HepG2 (cell line): ENCODE data around the gene NSG2. TPM values are rescaled to one million over a fixed set of nuclear protein-coding genes. Genes with fewer than 3 reads are reported as not detected.

Experiments used
- ATF7-NPFF ChIP-seq: sonication (generic); formaldehyde crosslinking; IDR thresholded peaks from 2 replicates; pipeline ENCODE4 v1.8.1; 2023; ENCODE audit warnings: mild to moderate bottlenecking, low read depth, missing genetic modification reagents, moderate library complexity
- CREBL2 ChIP-seq: sonication (generic); formaldehyde crosslinking; IDR thresholded peaks from 2 replicates; pipeline ENCODE4 v1.8.1; 2023; ENCODE audit warnings: missing genetic modification reagents, mild to moderate bottlenecking, borderline replicate concordance
- HIC2 ChIP-seq: sonication (generic); formaldehyde crosslinking; IDR thresholded peaks from 2 replicates; pipeline ENCODE4 v1.9.0; 2022; ENCODE audit warnings: low read depth, missing genetic modification reagents
- HNRNPH1 ChIP-seq: fragments of 200-400 bp; formaldehyde crosslinking; optimal IDR thresholded peaks from 2 replicates; pipeline ENCODE3; 2017; ENCODE audit warnings: mild to moderate bottlenecking, low read depth, low read length
- PAF1 ChIP-seq: IDR thresholded peaks from 2 replicates; pipeline ENCODE4 v1.6.1; 2016; ENCODE audit warnings: missing genetic modification reagents, missing compliant biosample characterization
- PHF21A ChIP-seq: sonication (generic); formaldehyde crosslinking; IDR thresholded peaks from 2 replicates; pipeline ENCODE4 v1.5.0; 2020; ENCODE audit warnings: mild to moderate bottlenecking, missing genetic modification reagents
- PHF5A ChIP-seq: IDR thresholded peaks from one replicate; pipeline ENCODE4 v1.6.1; 2018; ENCODE audit warnings: low read depth, missing genetic modification reagents; ENCODE audit not compliant: unreplicated experiment
- RFX1 ChIP-seq: fragments of 450-650 bp; IDR thresholded peaks from 2 replicates; pipeline ENCODE4 v1.6.1; 2017
- SIN3B ChIP-seq: fragments of 150-350 bp; IDR thresholded peaks from 2 replicates; pipeline ENCODE4 v1.6.1; 2014; ENCODE audit warnings: low read length
- TCF7 ChIP-seq: sonication (generic); IDR thresholded peaks from 2 replicates; pipeline ENCODE4 v1.6.1; 2016; ENCODE audit warnings: antibody characterized with exemption, low read depth
- THAP8 ChIP-seq: sonication (generic); formaldehyde crosslinking; IDR thresholded peaks from 2 replicates; pipeline ENCODE4 v1.5.1; 2020; ENCODE audit warnings: missing genetic modification reagents, mild to moderate bottlenecking, borderline replicate concordance
- ZNF20 ChIP-seq: sonication (generic); formaldehyde crosslinking; IDR thresholded peaks from 2 replicates; pipeline ENCODE4 v1.4.0; 2020; ENCODE audit warnings: mild to moderate bottlenecking, moderate library complexity, missing genetic modification reagents
- ZNF407 ChIP-seq: sonication (generic); formaldehyde crosslinking; IDR thresholded peaks from one replicate; pipeline ENCODE4 v1.5.1; 2020; ENCODE audit warnings: mild to moderate bottlenecking, missing genetic modification reagents; ENCODE audit errors: not compliant biosample characterization
- ZNF503 ChIP-seq: sonication (generic); formaldehyde crosslinking; IDR thresholded peaks from 2 replicates; pipeline ENCODE4 v1.4.0; 2020; ENCODE audit warnings: missing genetic modification reagents
- ZNF580 ChIP-seq: IDR thresholded peaks from 2 replicates; pipeline ENCODE4 v1.6.1; 2016; ENCODE audit warnings: low read depth, borderline replicate concordance
- ZNF724P ChIP-seq: sonication (generic); formaldehyde crosslinking; IDR thresholded peaks from 2 replicates; pipeline ENCODE4 v1.8.0; 2022; ENCODE audit warnings: missing genetic modification reagents, borderline replicate concordance
- ZSCAN25 ChIP-seq: sonication (generic); formaldehyde crosslinking; IDR thresholded peaks from 2 replicates; pipeline ENCODE4 v1.8.0; 2022; ENCODE audit warnings: mild to moderate bottlenecking, missing genetic modification reagents
- polyA plus RNA-seq, 8 experiments: library from polyadenylated mRNA; depleted of rRNA in 3 of 8; stranded (reverse) in 7 of 8; unstranded in 1 of 8; fragments of >200 nt; fragmentation: Illumina TruSeq in 4 of 8; extraction: Trizol in 4 of 8; gene quantifications; 2 replicates each; pipeline versions ENCODE4 v1.2.1 to v1.2.3, GENCODE V29; 2011 to 2016; ENCODE audit warnings: low read depth in 4 of 8, missing spikeins in 1 of 8, mixed read lengths in 1 of 8; ENCODE audit not compliant: insufficient read depth in 1 of 8
- total RNA-seq, 5 experiments: library from RNA; depleted of rRNA; stranded (reverse); fragments of >200 nt; fragmentation: Illumina TruSeq; extraction: Trizol; gene quantifications; 2 replicates each; pipeline ENCODE4 v1.2.3, GENCODE V29; 2016; ENCODE audit warnings: low read depth in 1 of 5

The NSG2 gene
- total and polyA plus RNA-seq, 2 of the 13 experiments (the other 11 are each of a cell fraction or from before 2014, with no cell fraction given): 0.21 TPM; not detected in 1

- TF ChIP-seq PAF1 (CRISPR knock-in tag) (no peak), ZSCAN25 (CRISPR knock-in tag) (peak; percentile 60; the same call in 1 of the 2 replicates), PHF21A (CRISPR knock-in tag) (no peak), ZNF407 (CRISPR knock-in tag) (no peak), ZNF724P (CRISPR knock-in tag) (no peak), RFX1 (no peak), SIN3B (no peak), THAP8 (no peak), PHF5A (CRISPR knock-in tag) (no peak), ATF7-NPFF (CRISPR knock-in tag) (peak; percentile 48; the same call in 1 of the 2 replicates), ZNF20 (CRISPR knock-in tag) (no peak), ZNF580 (no peak), HNRNPH1 (no peak), ZNF503 (CRISPR knock-in tag) (no peak), HIC2 (no peak), CREBL2 (CRISPR knock-in tag) (no peak), TCF7 (no peak)
These were observed at the start of gene NSG2 (continued) for GRCh38 chr5:174045470-174046025.
